Activated CD4-positive, CD25-positive, alpha-beta regulatory T cell (primary cell): ENCODE results near the gene SPINT1.
A peak's percentile ranks its signal among the peaks of the same experiment; 100 is the strongest.

Experiments
- DNase-seq, 4 experiments: peaks; one replicate each; lab custom pipeline; 2025; lab: John Stamatoyannopoulos, UW

The SPINT1 gene, protein sequence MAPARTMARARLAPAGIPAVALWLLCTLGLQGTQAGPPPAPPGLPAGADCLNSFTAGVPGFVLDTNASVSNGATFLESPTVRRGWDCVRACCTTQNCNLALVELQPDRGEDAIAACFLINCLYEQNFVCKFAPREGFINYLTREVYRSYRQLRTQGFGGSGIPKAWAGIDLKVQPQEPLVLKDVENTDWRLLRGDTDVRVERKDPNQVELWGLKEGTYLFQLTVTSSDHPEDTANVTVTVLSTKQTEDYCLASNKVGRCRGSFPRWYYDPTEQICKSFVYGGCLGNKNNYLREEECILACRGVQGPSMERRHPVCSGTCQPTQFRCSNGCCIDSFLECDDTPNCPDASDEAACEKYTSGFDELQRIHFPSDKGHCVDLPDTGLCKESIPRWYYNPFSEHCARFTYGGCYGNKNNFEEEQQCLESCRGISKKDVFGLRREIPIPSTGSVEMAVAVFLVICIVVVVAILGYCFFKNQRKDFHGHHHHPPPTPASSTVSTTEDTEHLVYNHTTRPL

DNA sequence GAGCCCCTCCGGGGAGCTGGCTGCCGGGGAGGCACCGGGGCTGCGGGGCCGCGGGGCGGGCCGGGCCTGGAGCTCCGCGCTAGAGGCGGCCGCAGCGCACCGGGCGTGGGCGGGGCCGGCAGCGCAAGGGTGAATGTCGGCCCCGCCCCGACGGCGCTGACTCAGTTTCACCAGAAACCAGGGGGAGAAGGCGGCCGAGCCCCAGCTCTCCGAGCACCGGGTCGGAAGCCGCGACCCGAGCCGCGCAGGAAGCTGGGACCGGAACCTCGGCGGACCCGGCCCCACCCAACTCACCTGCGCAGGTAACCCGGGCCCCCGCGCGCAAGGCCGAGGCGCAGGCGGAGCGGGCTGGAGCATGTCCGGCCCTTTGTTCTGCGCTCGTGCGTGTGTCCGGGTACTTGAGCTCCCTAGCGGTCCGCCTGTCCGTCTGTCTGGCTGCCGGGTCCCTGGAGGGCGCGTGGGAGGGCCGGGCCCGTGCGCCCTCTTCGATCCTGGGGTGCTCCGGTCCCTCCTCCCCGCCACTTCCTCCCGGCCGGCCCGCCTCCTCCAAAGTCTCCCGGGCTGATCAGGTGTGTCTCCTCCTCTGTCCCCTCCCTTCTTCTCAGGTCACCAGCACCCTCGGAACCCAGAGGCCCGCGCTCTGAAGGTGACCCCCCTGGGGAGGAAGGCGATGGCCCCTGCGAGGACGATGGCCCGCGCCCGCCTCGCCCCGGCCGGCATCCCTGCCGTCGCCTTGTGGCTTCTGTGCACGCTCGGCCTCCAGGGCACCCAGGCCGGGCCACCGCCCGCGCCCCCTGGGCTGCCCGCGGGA is at the start of gene SPINT1:
Gene SPINT1, plus strand, starts transcription at position 164 of the 811 bp plus-strand sequence. Its CDS starts 507 bp downstream, at position 671.
- peak in 3 of 4 experiments; percentile 15 to 51 (median 35) for DNase-seq

DNA sequence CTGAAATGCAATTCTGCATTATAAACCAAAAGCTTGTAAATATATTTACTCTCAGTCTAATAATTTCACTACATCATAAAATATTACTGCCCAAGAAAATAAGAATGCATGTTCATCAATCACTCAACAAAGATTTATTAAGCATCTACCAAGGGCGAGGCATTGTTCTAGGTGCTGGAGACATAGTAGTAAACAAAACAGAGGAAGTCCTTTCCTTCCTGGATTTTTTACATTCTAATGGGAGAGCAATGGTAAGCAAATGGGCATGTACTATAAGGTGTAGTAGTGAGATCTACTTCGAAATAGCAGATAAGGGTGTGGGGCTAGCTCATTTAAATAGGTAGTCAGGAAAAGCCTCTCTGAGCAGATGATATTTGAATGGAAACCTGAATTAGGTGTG is 47.8 kb upstream of the SPINT1 start:
- DNase-seq: no peak

DNA sequence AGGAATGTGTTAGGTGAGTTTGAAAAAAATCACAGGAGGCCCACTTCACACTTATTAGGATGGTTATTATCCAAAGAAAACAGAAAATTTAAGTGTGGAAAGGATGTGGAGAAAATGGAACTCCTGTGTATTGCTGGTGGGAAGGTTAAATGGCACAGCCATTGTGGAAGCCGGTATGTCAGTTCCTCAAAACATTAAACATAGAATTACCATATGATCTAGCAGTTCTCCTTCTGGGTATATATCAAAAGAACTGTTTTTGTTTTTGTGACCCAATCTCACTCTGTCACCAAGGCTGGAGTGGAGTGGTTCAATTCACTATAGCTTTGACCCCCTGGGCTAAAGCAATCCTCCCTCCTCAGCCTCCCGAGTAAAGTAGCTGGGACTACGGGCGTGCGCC is 47.3 kb upstream of the SPINT1 start:
- no peak for DNase-seq

DNA sequence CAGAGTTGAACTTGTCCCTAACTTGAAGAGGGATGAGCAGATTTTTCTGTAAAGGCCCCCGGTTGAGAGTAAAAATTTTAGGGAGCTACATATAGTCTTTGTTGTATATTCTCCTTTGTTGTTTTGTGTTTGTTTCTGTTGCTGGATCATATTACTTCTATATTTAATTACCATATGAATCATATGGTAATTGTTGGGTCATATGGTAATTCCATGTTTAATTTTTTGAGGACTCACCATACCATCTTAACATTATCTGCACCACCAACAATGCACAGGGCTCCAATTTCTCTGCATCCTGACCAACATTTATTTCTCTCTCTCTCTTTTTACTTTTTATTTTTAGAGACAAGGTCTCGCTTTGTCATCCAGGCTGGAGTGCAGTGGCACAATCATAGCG is 44.3 kb upstream of the SPINT1 start:
- DNase-seq: no peak

DNA sequence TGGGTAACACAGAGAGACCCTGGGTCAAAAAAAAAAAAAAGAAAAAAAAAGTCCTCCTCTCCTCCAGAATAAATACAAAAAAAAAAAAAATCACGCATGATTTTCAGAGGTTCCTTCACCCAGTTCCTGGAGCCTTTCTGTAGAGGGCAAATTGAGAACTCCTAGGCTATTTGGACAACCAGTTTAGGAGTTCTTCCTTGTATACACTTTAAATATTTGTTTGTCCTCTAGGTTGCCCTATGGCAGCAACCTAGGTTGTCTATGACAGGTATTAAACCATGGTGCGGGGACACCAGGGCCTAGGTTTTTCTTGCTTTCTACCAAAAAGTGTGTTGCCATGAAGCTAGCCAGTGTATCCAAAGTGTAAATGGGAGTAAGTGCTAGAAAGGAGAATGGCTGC is 40.8 kb upstream of the SPINT1 start:
- DNase-seq: no peak

DNA sequence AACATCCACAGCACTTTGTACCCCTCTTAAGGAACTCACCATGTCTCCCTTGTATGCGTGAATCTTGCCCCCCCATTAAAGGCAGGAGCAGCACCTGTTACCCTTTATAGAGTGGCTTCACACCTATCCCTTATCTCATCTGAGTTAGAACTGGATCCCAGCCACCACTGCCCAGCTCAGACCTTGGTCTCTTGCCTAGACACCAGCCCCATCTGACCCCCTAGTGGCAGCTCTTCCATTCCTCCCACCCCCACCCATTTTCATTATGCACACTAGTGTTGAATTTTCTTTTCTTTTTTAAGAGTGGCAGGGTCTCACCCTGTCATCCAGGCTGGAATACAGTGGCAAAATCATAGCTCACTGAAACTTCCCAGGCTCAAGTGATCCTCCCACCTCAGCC is 40.2 kb upstream of the SPINT1 start:
- DNase-seq: no peak

DNA sequence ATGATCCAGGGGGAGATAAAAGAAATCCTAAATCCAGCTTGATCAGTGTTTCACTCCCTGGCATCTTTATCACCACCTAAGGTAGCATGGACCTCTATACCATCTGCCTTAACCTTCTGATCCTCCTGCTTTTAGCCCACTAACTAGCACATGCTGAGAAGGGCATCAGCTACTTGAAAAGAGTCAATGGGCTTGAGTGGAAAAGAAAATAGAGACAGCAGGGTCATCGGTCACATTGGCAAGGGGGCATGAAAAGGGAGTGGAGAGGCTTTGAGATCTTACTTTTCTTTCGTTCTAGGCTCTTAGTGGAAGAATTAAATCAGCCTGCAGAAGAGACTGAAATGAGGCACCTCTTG is 37.2 kb upstream of the SPINT1 start:
- no peak for DNase-seq

DNA sequence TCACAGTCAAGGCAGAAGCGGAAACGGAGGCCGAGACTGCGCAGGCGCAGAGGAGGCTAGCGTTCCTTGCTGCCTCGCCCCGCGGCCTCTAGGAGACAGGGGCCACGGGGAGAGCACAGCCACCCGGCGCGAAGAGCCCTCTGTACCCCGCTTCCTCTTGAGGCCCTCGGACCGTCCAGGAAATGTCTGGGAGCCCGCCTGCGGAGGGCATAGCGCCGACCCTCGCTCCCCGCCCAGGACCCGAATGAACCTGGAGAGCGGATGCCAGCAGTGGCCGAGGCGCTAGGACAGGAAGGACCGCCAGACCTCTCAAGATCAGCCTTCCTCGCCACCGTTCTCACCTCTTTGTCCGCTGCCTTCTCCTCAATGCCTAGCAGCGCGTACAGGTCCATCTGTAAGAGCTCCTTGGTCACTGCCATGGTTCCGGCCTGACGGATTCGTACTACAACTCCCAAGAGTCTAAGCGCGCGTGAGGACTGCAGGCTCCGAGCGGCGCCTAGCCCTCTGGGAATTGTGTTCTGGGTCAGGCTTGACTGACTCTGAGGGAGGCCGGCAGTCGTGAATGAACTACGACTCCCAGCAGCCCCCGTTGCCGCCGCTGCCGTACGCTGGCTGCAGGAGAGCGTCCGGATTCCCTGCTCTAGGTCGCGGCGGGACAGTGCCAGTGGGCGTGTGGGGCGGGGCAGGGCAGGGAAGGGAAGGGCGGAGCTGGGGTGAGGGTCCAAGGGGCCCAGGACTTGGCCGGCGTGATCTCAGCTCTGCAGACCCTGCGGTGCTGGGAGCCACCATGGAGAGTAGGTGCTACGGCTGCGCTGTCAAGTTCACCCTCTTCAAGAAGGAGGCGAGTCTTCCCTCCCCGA is 36.6 kb upstream of the SPINT1 start, which contains the start of the genes DNAJC17 and ZFYVE19:
Gene DNAJC17, minus strand, starts transcription at position 446 of the 860 bp plus-strand sequence. Its CDS starts 27 bp downstream, at position 419.
Gene ZFYVE19, plus strand, starts transcription at position 62 of the 860 bp plus-strand sequence. Its CDS starts 501 bp downstream, at position 563.
- peak; percentile 83 to 88 (median 84) for DNase-seq

DNA sequence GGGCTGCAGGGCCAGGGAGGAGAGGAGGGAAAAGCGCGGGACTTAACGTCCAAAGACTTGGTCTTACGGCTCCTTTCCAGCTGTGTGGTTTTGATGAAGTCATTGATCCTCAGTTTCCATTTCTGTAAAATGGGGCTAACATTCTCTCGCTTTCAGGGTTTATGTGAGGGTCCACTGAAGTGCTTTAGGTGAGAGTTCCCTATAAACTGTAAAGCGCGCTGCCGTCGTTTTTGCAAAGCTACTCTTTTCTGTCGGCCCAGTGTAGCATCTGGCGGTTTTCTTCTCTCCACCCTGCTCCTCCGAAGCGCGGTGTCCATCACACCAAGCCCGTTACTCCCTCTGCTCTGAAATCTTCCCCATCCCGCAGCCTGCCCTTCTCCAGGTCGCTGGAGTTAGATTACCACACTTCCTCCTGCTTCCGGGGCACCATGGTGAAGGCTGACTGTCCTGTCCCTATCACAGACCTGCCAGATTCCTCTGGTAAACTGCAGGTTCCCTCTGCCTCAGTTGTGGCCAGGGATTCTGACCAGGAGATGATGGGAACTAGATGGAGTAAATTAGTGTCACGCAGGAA is 35.9 kb upstream of the SPINT1 start:
- no peak for DNase-seq

DNA sequence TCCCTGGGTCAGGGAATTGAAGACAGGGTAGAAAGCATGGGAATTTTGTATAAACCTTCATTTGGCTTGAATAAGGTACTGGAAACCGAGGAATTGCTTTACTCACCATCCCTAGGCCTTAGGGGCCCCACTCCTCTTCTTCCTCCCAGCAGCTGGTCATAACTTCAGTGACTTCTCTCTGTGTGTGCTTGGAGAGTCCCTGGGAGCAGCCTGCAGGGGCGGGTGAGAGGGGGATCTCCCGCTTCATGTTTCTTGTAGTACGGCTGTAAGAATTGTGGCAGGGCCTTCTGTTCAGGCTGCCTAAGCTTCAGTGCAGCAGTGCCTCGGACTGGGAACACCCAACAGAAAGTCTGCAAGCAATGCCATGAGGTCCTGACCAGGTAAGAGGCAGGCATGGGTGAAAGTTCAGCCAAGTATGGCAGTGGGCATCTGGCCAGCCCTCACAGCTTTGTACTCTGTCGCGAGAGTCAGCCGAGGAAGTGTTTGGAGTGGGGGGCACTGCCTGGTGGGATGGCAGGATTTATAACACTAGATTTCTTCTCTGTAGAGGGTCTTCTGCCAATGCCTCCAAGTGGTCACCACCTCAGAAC is 34.9 kb upstream of the SPINT1 start:
- DNase-seq: no peak

DNA sequence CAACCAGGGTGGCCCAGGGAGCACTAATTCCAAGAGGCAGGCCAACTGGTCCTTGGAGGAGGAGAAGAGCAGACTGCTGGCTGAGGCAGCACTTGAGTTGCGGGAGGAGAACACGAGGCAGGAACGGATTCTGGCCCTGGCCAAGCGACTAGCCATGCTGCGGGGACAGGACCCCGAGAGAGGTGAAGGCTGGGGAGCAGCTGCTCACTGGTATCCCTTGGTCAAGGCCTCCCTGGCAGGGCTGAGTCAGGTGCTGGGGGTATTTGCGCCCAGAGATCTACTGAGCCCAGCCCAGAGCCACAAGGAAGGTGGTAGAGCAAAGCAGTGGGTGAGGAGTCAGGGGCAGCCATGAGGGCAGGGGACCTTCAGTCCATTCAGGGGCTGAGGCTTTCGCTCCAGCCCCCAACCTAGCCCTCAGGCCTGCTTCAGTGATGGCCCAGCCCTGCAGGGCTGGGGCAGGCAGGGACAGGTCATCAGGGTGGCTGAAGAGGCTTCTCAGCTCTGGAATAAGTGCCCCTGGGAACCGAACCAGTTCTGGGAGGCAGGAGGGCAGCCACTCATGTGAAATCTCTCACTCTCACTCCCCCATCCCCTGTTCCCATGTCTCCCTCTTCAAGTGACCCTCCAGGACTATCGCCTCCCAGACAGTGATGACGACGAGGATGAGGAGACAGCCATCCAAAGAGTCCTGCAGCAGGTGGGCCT is 31.0 kb upstream of the SPINT1 start:
- DNase-seq: no peak

DNA sequence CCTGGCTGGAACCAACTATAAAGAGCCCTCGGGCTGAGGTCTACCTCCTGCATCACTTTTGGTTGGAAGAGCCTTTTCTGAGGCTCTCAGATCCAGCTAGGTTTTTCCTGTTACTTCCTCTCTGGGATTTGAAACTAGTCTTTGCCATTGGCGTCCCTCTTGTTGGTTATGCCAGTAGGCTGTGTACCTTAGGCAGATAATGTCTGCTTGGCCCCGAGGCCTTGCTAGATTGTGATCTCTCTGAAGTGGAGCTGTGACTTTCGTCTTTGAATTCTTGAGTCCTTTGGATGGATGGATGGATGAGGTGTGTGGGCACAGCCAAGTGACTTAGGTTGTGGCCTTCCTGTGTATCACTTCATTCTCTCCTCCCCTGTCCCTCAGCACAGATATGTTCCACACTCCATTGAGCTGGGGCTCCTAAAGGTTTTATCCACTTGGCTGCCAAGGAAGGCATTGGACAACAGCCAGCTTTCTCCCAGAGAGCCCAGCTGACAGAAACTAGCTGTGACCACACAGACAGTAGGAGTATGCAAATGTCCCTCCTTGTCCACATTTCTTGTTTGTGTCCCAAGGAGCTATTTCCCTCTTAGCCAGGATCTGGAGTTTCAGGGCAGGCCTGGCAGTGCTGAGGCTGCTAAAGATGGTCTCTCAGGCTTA is 28.7 kb upstream of the SPINT1 start:
- DNase-seq: no peak

DNA sequence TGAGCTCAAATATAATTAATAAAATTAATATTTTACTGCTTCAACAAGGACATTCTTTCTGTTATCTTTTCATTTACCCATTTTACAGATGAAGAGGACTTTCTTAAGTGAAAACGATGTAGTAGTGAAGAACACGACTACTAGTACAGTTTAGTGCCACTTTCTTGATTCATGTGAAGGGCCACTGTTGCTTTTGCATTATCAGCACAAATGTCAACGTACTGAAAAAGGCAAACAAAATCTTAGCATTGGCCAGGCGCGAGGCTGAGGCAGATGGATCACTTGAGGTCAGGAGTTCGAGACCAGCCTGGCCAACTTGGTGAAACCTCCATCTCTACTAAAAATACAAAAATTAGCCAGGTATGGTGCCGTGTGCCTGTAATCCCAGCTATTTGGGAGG is 24.8 kb upstream of the SPINT1 start:
- no peak for DNase-seq

DNA sequence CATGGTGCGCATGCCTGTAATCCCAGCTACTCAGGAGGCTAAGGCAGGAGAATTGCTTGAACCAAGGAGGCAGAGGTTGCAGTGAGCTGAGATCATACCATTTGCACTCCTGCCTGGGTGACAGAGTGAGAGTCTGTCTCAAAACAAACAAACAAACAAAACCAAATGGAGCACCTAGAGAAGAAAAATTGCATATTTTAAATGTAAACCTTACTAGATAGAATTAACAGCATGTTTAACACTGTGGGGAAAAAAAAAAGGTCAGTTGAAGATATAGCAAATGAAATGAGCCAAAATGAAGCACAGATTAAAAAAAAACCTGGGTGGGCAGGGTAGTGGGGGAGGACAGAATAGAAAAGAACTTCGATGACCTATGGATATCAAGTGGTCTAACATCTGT is 22.7 kb upstream of the SPINT1 start:
- no peak for DNase-seq

DNA sequence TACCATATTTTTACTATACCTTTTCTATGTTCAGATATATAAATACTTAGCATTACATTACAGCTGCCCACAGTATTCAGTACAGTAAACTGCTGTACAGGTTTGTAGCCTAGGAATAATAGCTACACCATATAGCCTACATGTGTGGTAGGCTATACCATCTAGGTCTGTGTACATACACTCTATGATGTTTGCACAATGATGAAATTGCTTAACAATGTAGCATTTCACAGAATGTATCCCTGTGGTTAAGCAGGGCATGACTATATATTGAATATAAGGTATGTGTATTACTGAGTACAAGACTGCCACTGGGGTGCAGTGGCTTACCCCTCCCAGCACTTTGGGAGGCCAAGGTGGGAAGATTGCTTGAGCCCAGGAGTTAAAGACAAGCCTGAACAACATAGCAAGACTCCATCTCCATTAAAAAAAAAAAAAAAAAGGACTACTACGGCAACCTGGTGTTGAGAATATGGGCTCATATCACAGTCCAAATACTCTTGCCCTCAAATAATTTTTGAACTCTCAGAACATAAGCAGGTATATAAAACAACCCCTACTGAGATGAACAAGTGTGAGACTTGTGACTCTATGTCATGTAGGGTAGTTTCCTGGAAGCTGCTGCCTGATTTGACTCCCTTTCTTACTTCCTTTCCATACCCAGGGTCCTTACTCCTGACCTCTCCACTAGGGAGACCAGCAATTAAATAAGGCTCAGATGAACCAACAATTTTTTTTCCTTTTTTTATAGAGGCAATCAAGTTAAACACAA is 20.1 kb upstream of the SPINT1 start:
- DNase-seq: no peak

DNA sequence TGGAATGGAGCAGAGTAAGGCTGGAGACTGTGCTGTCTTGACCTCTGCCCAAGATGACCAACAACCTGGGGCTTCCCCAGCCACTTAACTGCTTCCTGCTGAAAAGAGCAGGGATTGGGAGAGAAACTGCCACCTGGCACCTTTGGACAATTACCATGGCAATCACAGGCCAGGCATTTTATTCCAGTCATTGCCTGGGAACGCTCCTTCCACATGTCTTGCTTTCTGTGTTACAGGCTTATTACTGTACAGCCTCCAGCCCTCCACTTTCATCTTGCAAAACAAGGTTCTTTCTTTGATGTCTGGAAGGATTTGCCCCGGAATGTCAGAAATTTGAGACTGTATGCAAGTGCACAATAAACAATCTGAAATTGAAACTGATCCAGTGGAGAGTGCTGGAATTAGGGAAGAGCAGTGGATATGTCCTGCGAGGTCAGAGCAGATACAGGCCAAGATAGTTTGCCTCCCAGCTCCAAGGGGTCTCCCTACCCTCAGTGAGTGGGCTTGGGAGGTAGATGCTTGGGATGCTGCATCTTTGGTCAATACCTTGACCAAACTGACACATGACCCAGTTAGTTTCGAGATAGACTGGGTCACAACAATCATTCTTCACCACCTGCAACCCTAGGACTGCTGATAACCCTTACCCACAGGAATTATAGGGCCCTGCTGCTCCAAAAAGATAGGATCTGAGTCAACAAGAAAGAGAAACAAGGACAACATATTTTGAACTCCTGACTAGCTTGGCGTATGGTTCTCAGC is 18.0 kb upstream of the SPINT1 start:
- DNase-seq: no peak

DNA sequence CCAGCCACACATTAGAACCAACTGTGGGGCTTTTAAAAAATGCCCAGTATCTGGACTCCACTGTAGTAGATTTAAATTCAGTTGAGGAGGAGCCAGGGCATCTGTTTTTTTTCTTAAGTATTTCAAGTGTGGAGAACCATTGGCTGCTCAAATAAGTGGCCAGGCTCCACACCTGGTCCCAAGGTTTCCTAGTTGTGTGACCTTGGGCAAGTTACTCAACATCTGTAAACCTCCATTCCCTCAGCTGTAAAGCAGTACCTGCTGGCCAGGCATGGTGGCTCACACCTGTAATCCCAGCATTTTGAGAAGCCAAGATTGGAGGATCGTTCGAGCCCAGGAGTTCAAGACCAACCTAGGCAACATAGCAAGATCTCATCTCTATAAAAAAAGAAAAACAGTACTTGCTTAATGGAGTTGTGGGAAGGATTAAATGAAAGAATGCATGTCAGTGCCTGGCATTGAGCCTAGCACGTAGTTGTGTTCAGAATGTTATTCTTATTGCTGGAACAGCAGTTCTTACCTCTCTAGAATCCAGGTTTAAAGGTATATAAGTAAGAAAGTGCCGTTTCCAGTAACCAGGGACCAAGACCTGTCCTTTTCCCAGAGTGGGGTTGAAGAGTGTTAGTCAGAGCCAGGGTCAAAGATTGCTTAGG is 17.3 kb upstream of the SPINT1 start:
- DNase-seq: no peak
